HuH-7 (cell line): Measurements from ENCODE around the gene COLGALT1.

Source experiments
- DNase-seq: peaks from one replicate; pipeline ENCODE4 v3.0.0; 2011; ENCODE audit warnings: low spot score

COLGALT1 gene

DNA sequence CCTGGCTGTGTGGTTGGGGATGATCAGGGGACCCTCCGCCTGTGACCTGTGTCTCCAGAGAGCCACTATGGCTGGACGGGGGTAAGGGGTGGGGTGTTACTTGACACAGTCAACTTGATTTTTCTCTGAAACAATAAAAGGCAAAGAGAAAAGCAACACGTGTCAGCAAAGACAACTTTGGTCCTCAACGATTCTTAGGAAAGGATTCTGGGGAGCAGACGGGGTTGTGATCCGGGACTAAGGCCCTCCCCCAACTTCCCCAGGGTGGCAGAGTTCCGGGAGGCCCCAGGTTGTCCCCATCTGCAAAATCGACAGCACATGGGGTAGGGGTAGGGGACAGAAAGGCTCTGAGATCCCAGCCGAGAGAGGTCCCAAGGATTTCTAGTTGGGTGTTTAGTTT is 46.2 kb downstream of the COLGALT1 start:
- no peak for DNase-seq

- DNase-seq, result no peak
These were observed 46.8 kb downstream of the COLGALT1 start for GRCh38 chr19:17602217-17602616.

DNA sequence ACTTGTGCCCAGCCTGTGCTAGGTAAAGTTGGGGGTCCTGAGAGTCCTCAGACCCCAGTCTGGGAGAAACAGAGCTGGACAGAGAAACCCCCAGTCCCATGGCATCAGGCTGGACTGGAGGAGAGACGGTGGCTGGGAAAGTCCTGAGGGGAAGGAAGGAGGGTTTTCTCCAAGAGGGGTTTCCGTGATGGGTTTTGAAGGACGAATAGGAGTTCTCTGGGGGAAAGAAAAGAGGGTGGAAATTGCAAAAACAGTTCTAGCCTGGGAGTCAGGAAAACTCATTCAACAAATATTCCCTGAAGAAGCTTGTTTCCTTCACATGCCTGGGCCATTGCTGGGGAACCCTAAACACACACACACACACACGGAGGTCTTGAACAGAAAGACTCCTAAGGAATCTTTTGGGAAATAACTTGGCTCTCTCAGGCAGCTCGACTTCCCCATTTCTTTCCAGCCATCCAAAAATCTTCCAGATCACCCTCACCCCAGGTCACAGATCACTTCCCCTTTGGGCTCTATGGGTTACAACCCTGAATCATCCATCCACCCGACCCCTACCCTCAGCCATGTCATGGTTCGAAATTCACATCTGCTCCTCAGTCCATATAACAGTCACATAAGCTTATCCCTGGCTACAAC is 47.5 kb downstream of the COLGALT1 start:
- no peak for DNase-seq

GRCh38 chr19:17604372-17605025 is 49.0 kb downstream of the COLGALT1 start:
- DNase-seq, result no peak

DNA sequence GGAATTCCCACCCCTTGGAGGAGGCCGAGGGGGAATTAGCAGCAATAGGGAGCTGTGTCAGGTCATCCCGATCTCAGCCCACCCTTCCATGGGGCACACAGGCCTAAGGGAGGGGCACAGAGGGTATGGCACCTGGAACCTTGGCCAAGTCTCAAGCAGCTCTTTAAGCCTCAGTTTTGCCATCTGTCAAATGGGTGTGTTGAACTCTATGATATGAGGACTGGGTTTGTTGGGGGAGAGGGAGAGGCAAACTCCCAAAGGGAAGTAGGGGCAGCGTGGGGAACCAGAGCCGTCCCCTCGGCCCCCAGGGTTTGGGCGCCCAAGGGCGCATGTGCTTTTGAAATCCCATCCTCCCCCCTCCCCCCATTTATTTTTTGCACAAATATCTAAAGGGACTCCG is 49.7 kb downstream of the COLGALT1 start:
- DNase-seq, result no peak

DNA sequence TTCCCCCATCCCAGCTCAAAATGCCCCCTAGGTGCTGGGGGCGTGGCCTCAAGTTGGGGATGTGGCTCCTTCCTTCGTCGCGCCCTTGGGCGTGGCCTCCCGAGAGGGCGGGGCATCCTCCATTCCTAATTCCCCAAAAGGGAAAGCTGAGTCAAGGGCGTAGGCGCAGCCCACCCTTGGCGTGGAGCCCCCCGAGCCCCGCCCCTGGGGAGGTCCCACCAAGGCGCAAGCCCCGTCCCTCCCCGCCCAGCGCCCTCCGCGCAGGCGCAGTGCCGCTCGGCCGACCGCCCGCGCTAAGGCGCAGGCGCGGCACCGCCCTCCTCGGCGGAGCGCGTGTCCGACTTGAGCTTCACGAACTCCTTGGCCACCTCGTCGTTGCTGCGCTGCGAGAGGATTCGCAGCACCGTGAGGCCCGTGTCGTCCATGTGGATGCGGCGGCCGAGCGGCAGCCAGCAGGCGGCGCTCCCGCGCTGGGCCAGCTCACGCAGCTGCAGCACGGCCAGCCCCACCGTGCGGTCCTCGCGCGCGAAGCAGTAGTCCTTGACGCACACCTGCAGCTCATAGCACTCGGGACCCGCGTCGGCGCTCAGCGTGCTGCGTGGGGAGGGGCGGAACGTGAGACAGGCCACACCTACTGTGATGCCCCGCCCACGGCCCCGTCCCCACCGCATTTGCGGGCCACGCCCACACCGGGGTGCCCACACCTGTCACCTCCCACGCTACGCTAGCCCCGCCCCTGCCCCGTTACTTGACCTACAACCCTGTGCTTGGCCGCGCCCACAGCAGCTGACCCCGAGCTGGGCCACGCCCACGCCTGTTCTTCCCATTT is 50.5 kb downstream of the COLGALT1 start:
- peak; percentile 73 for DNase-seq

DNA sequence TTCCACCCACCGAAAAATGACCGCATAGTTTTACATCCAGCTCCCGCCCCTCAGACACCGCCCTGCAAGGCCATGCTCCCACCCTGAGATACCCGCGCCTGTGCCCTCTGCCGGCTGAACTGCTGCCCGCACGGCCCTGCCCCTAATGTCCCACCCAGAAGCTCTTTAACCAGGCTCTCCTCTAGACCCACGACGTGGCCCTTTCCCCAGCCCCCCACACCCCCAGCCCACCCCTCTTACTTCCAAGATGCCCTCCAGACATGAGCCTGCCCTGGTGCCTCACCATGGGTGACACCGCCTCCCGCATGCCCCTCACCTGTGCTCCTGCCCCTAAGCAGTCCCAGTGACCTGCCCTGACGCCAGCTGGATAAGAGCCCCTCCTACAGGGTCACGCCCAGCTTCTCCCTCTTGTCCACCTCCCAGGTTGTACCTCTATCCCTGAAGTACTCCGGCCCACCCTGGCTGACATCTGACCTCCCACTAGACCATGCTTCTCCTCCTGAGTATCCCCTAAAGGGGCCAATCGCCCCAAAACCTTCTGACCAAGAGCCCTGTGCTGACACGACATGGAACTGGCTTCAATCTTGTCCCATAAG is 51.2 kb downstream of the COLGALT1 start:
- DNase-seq, result no peak

GRCh38 chr19:17607936-17608335 is 52.5 kb downstream of the COLGALT1 start:
- DNase-seq, result no peak

- peak; percentile 58 for DNase-seq
These were observed 54.9 kb downstream of the COLGALT1 start for GRCh38 chr19:17610384-17610783.

DNA sequence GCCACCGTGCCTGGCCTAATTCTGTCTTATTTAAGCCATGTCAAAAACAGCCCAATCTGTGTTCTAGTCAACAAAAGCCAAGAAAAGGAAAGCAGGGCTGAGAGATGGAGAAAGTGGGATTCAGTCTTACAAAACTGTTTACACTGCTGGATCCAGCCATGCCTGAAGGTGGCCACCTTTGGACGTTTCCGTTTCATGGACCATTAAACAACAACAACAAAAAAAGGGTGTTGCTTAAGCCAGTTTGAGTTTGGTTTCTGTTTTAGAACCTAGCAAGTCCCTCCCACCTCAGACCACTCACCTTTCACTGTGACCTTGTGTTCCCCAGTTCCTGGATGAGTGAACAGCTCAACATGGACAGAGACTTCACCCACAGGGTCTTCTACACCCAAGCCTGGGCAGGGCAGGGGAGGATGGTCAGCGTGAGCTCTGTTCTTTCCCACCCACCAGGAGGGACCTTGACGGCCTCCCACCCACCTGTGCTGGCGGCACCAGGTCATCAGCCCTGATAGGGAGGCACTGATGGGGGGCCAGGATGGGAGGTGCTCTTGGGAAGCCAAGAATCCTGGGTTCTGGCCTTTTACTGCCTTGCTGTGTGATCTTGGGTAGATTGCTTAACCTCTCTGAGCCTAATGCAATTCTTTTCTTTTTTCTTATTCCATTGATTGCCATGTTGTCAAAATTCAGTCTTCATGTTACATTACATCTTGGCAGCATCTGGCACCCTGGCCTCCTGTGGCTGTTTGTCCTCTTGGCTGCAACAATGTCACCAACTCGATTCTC is 56.2 kb downstream of the COLGALT1 start:
- DNase-seq, result no peak

DNA sequence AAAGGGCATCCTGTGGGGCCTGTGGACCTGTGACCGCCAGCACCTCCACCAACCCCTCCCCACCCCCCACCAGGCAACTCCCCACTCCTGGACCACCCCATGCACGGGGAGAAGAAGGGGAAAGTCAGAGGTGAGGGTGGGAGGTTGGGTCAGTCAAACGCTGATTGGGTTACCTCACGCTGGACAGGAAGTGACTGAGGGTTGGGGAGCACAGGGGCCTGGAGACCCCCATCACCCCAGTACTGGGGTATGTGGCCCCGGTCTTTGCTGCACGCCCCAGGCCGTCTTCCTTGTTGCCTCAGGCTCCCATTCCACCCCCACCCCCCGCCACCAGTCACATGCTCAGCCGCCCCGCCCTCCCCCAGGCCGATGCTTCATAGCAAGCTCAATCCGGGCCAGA is 59.0 kb downstream of the COLGALT1 start:
- DNase-seq, result no peak

GRCh38 chr19:17615889-17616685 is 60.6 kb downstream of the COLGALT1 start:
- no peak for DNase-seq

DNA sequence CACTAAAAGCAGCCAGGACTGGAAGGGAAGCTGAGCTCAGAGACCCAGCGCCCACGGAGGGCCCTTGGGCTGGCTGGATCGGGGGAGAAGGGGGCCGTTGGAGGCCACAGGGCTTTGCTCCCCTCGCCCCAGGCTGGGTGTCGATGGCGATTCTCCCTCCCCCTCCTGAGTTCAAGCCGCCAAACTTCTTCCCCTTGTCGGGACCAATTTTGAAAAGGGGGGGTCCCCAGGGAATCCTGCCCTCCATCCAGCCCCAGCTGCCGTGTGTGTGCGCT is 61.2 kb downstream of the COLGALT1 start:
- DNase-seq, result no peak

GRCh38 chr19:17616961-17617806 is 61.7 kb downstream of the COLGALT1 start:
- peak; percentile 58 for DNase-seq

DNA sequence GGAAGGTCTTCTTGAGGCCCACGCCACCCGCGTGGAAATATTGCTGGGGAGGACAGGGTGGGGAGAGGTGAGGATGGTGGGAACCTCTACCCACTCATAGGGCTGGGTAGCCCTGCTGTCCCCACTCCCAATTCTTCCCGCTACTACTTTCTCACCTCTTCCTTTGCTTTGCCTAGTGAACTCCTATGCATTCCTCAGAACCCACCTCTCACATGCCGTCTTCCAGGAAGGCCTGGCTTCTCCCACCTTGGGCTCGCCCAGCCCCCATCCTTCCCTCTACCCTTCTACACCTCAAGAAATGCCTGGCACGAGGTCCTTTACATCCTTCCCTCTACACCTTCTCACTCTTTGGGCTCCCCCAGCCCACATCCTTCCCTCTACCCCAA is 62.4 kb downstream of the COLGALT1 start:
- DNase-seq, result no peak

GRCh38 chr19:17618281-17618903 is 62.9 kb downstream of the COLGALT1 start:
- no peak for DNase-seq

GRCh38 chr19:17618936-17619335 is 63.5 kb downstream of the COLGALT1 start:
- no peak for DNase-seq

DNA sequence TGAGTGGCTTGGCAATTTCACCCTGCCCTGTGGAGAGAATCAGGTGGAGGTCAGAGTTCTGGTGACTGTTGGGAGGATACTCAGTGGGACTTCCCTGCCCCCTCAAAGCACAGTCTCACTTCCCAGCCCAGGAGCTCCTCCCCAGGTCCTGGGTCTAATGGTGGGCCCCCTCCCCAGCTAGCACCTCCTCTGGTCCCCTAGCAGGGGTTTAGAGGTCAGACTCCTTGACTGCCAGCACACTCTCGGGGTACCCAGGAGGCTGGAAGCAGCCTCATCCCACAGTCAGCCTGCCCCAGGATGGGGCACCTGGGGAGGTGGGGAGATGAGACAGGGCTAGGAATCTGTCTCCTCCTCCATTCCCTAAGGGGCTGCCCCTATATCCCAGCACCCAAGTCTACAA is 65.2 kb downstream of the COLGALT1 start:
- no peak for DNase-seq

DNA sequence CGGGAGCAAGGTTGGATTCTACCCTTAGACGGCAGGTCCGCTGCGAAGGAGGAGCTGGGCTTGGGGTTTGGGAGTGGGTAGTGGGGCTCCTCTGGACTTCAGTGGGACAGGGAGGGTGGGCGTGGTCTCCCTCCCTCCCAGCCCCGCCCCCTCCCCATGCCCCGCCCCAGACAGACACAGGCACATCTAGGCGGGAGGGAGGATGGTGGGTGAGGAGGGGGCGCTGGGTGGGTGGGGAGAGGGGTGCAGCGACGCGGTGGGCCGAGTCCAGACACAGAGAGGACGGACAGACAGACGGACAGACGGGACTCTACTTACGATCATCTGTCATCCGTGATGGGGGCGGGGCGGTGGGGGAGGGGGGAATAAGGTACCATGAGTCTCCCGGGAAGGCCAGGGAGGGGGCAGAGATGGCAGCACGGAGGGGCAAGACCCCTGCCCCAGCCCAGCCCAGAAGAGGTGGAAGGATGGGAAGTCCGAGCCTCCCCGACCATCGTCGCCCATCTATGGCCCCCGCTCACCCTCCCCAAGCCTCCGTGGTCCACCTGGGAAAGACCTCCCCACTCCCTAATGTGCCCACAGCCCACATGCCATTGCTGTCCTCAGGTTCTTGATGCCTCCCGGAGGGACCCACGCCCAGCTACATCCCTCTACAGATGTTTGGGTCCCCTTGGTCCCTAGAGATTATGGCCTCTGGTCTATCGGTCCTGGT is 67.9 kb downstream of the COLGALT1 start:
- DNase-seq, result no peak
